Endothelial cell of umbilical vein (primary cell): Measurements from ENCODE around the gene RGS21. TPM values are rescaled to one million over a fixed set of nuclear protein-coding genes. Genes with fewer than 3 reads are reported as not detected.

Experiments
- BruUV-seq: library from RNA; stranded (reverse); fragments of 400-500 nt; replicated peaks from 2 replicates; lab custom pipeline; 2021; lab: Mats Ljungman, UMichigan
- CTCF ChIA-PET: fragments of 300-600, 350-600 bp; sonication (Branson Sonifier 250); formaldehyde crosslinking; loops from one replicate; lab custom pipeline; 2021; ENCODE audit warnings: antibody characterized with exemption, inconsistent platforms; lab: Charles Lee
- POLR2A ChIA-PET: fragments of 300-600, 350-600 bp; sonication (Branson Sonifier 250); formaldehyde crosslinking; loops from one replicate; lab custom pipeline; 2021; ENCODE audit warnings: antibody characterized with exemption, inconsistent platforms; lab: Charles Lee
- DNase-seq: peaks from one replicate; pipeline ENCODE4 v3.0.0-alpha.2; 2011; ENCODE audit warnings: low read depth, low spot score
- FAIRE-seq: peaks from 2 replicates; lab custom pipeline; 2011; peaks lifted over from hg19 to GRCh38; lab: Jason Lieb, UNC
- H2AFZ ChIP-seq: 2 replicates; pipeline ENCODE4 v1.6.0; 2012; ENCODE audit warnings: low read depth, low read length, control low read depth, inconsistent platforms
- H3K27ac ChIP-seq: 2 replicates; pipeline ENCODE4 v1.5.1; 2011; ENCODE audit warnings: low read depth, mild to moderate bottlenecking, control low read depth, low read length, moderate library complexity; ENCODE audit not compliant: insufficient read depth
- H3K27me3 ChIP-seq, 2 experiments: 2 replicates each; pipeline versions ENCODE4 v1.6.0 to v1.6.1; 2011; ENCODE audit warnings: low read length in 2 of 2, mixed read lengths in 1 of 2; ENCODE audit not compliant: control insufficient read depth in 2 of 2, insufficient read depth in 2 of 2
- H3K36me3 ChIP-seq, 2 experiments: 2 replicates in 1 of 2; 3 replicates in 1 of 2; pipeline ENCODE4 v1.5.1; 2011; ENCODE audit warnings: low read length in 2 of 2, mild to moderate bottlenecking in 1 of 2, moderate library complexity in 1 of 2; ENCODE audit not compliant: control insufficient read depth in 2 of 2, insufficient read depth in 2 of 2; ENCODE audit errors: extremely low read depth in 1 of 2
- H3K4me1 ChIP-seq: 3 replicates; pipeline ENCODE4 v1.5.1; 2011; ENCODE audit warnings: mild to moderate bottlenecking, low read length; ENCODE audit not compliant: control insufficient read depth, insufficient read depth; ENCODE audit errors: extremely low read depth
- H3K4me2 ChIP-seq: 2 replicates; pipeline ENCODE4 v1.6.1; 2011; ENCODE audit warnings: low read length, control low read depth, mixed read lengths; ENCODE audit not compliant: insufficient read depth
- H3K4me3 ChIP-seq, 3 experiments: fragments of 200-600 bp in 1 of 3; sonication (generic), shearing (Covaris generic) in 1 of 3; replicated peaks in 1 of 3; 2 replicates each; pipeline ENCODE4 v1.5.1; 2011 to 2016; ENCODE audit warnings: control low read depth in 3 of 3, low read length in 3 of 3, mild to moderate bottlenecking in 2 of 3, inconsistent platforms in 1 of 3, low read depth in 1 of 3, moderate library complexity in 1 of 3; ENCODE audit not compliant: insufficient read depth in 1 of 3
- H3K79me2 ChIP-seq: 2 replicates; pipeline ENCODE4 v1.6.0; 2012; ENCODE audit warnings: low read length, inconsistent platforms; ENCODE audit not compliant: control insufficient read depth, insufficient read depth
- H3K9ac ChIP-seq: replicated peaks from 2 replicates; pipeline ENCODE3; 2011; ENCODE audit warnings: low read length, control low read depth; ENCODE audit not compliant: insufficient read depth; ENCODE audit errors: extremely low read depth
- H3K9me1 ChIP-seq: replicated peaks from 3 replicates; pipeline ENCODE4 v1.6.0; 2011; ENCODE audit warnings: mild to moderate bottlenecking, low read length; ENCODE audit not compliant: control insufficient read depth, insufficient read depth; ENCODE audit errors: extremely low read depth
- H3K9me3 ChIP-seq: replicated peaks from 2 replicates; pipeline ENCODE4 v1.5.1; 2012; ENCODE audit warnings: low read length, inconsistent platforms; ENCODE audit not compliant: control insufficient read depth, insufficient read depth
- H4K20me1 ChIP-seq: replicated peaks from 2 replicates; pipeline ENCODE3; 2011; ENCODE audit warnings: mild to moderate bottlenecking, low read length; ENCODE audit not compliant: control insufficient read depth, insufficient read depth; ENCODE audit errors: extremely low read depth
- CTCF ChIP-seq, 2 donors: IDR thresholded peaks; 1 replicate in 1 of 2; 2 replicates in 1 of 2; pipeline ENCODE4 v1.5.1; 2011; ENCODE audit warnings: low read length in 2 of 2, mild to moderate bottlenecking in 2 of 2, moderate library complexity in 2 of 2, control low read depth in 1 of 2, inconsistent platforms in 1 of 2, low read depth in 1 of 2; ENCODE audit not compliant: insufficient read depth in 1 of 2; ENCODE audit errors: extremely low read depth in 1 of 2
- EZH2 ChIP-seq: IDR thresholded peaks from 2 replicates; pipeline ENCODE4 v1.6.1; 2012; ENCODE audit warnings: borderline replicate concordance, low read depth, mild to moderate bottlenecking, moderate library complexity, low read length, inconsistent platforms; ENCODE audit not compliant: severe bottlenecking
- FOS ChIP-seq: IDR thresholded peaks from 2 replicates; pipeline ENCODE4 v1.6.1; 2011; ENCODE audit warnings: mild to moderate bottlenecking, low read length, moderate library complexity, borderline replicate concordance; ENCODE audit not compliant: insufficient read depth
- GATA2 ChIP-seq: IDR thresholded peaks from 2 replicates; pipeline ENCODE4 v1.7.0; 2011; ENCODE audit warnings: low read depth, mild to moderate bottlenecking, moderate library complexity, mixed read lengths, low read length; ENCODE audit not compliant: insufficient read length, insufficient read depth
- JUN ChIP-seq: IDR thresholded peaks from 2 replicates; pipeline ENCODE4 v1.6.1; 2011; ENCODE audit warnings: borderline replicate concordance, low read depth; ENCODE audit not compliant: insufficient read length, insufficient read depth
- MAX ChIP-seq: IDR thresholded peaks from 2 replicates; pipeline ENCODE4 v1.6.1; 2011; ENCODE audit not compliant: insufficient read depth, insufficient read length
- MYC ChIP-seq: IDR thresholded peaks from one replicate; pipeline ENCODE4 v1.6.1; 2011; ENCODE audit warnings: mild to moderate bottlenecking, low read depth, low read length
- POLR2A ChIP-seq: IDR thresholded peaks from 2 replicates; pipeline ENCODE4 v1.6.1; 2012; ENCODE audit warnings: low read depth, mild to moderate bottlenecking, control low read depth, low read length
- POLR2AphosphoS5 ChIP-seq: IDR thresholded peaks from 2 replicates; pipeline ENCODE4 v1.6.1; 2012; ENCODE audit warnings: low read depth, mild to moderate bottlenecking, control low read depth, low read length, moderate library complexity; ENCODE audit not compliant: insufficient read depth
- dilution Hi-C: fragments of 300-500 bp; cut with MboI; formaldehyde crosslinking; loops from one replicate; pipeline ENCODE4 v1.15.0; 2019; ENCODE audit warnings: low sequenced_read_pairs; ENCODE audit not compliant: extremely low pct_ligation_motif_present
- intact Hi-C: fragments of 100-400 bp; cut with micrococcal nuclease; formaldehyde crosslinking; loops from one replicate; pipeline ENCODE4 v1.10.0; 2022
- polyA plus RNA-seq, 4 experiments: library from polyadenylated mRNA; depleted of rRNA in 3 of 4; stranded (reverse) in 3 of 4; unstranded in 1 of 4; fragments of >200 nt; gene quantifications; 2 replicates each; pipeline versions ENCODE4 v1.2.1 to v1.2.3, GENCODE V29; 2011 to 2012; ENCODE audit warnings: missing spikeins in 1 of 4
- total RNA-seq: library from RNA; stranded (reverse); gene quantifications from 2 replicates; pipeline ENCODE4 v1.2.3, GENCODE V29; 2021

Gene RGS21
- total and polyA plus RNA-seq, 2 donors (not counting 3 experiments of a cell fraction or from before 2014, with no cell fraction given): not detected

- H3K9me1 ChIP-seq: no peaks in the 10 kb centered on the region
- no peaks in the 10 kb centered on the region for H3K9me3 ChIP-seq
- no peaks in the 10 kb centered on the region for H3K27me3 ChIP-seq
- H3K4me2 ChIP-seq: no peak overlapping the region
- H3K79me2 ChIP-seq: no peaks in the 10 kb centered on the region
- no peak overlapping the region for H3K27ac ChIP-seq
- CTCF ChIA-PET: interaction anchor here (0.8 to 3.9 kb wide), 6 partner anchors 17 to 412 kb away, joined by 3 to 45 read pairs (median 4); no protein-coding TSS in a partner anchor
- BruUV-seq: no TSS peak
- FAIRE-seq (peak; percentile 87), DNase-seq (peak; percentile 84)
- H4K20me1 ChIP-seq: no peaks in the 10 kb centered on the region
- TF ChIP-seq CTCF (IDR thresholded peaks at IDR 0.05; ENCODE audit: extremely low read depth in 1 of 2, insufficient read depth in 1 of 2, low read depth in 1 of 2, low read length in 2 of 2) (peak; percentile 50 to 55), GATA2 (no peak)
- H3K4me3 ChIP-seq: no peak overlapping the region
- intact Hi-C loops: loop anchor here (1.0 to 10.0 kb wide), 6 partner anchors 133 to 1556 kb away; no protein-coding TSS in a partner anchor
- POLR2A ChIA-PET: no interaction called here
- no peak overlapping the region for H3K9ac ChIP-seq
- no peaks in the 10 kb centered on the region for H3K4me1 ChIP-seq
- H3K36me3 ChIP-seq: no peaks in the 10 kb centered on the region
- H2AFZ ChIP-seq: no peak overlapping the region
- dilution Hi-C loops: no loop called here
Observed at GRCh38 chr1:192311281-192311680, 5.5 kb upstream of the RGS21 start.

GRCh38 chr1:192327997-192328396 is 11.2 kb downstream of the RGS21 start:
- POLR2A ChIA-PET: no interaction called here
- no peaks in the 10 kb centered on the region for H3K27me3 ChIP-seq
- no peak for FAIRE-seq

More at GRCh38 chr1:192327997-192328396, 11.2 kb downstream of the RGS21 start:
- intact Hi-C loops (no loop called here), dilution Hi-C loops (no loop called here)
- Histone ChIP-seq H3K36me3 (no peaks in the 10 kb centered on the region), H3K27ac (no peak overlapping the region), H4K20me1 (no peaks in the 10 kb centered on the region), H3K9ac (no peak overlapping the region), H3K4me3 (no peak overlapping the region), H3K9me1 (no peaks in the 10 kb centered on the region), H3K9me3 (no peaks in the 10 kb centered on the region), H3K79me2 (no peaks in the 10 kb centered on the region), H3K4me2 (no peak overlapping the region), H3K4me1 (no peaks in the 10 kb centered on the region), H2AFZ (no peak overlapping the region)
- CTCF ChIA-PET: no interaction called here
- TF ChIP-seq JUN: no peak
- no peak for TF ChIP-seq CTCF (IDR thresholded peaks at IDR 0.05; ENCODE audit: extremely low read depth in 1 of 2, insufficient read depth in 1 of 2, low read depth in 1 of 2, low read length in 2 of 2)
- TF ChIP-seq GATA2: no peak
- TF ChIP-seq POLR2A: no peak
- no peak for TF ChIP-seq MAX
- TF ChIP-seq POLR2AphosphoS5: no peak
- no peak for TF ChIP-seq MYC
- TF ChIP-seq EZH2: no peak
- no peak for TF ChIP-seq FOS
- no TSS peak for BruUV-seq
- no peak for DNase-seq
